ENCODE measurements around the gene ZNF394. TPM values are rescaled to one million over a fixed set of nuclear protein-coding genes. Genes with fewer than 3 reads are reported as not detected.
"Not testable (repeated sequence)": the region's sequence is repeated elsewhere in the genome, so short reads cannot be mapped to it uniquely, and the experiment has no call there.

ZNF394 gene
- total RNA-seq = 22.5 and 30.2 TPM in 2 replicates

GRCh38 chr7:99499721-99500636 lies at the start of gene ZNF394:
Gene ZNF394, minus strand, starts transcription at chr7:99500281. Its CDS starts 188 bp downstream, at chr7:99500093.
- TF ChIP-seq CTCF (IDR thresholded peaks at IDR 0.05; ENCODE audit: insufficient read depth, low read depth, low read length) = no peak
- peak within 1 kb of the TSS; percentile 90 for H3K4me3 ChIP-seq (ENCODE audit: low read depth, low read length)

GRCh38 chr7:99549545-99549944 lies 49.5 kb upstream of the ZNF394 start:
- not testable (repeated sequence) for H3K4me3 ChIP-seq (ENCODE audit: low read depth, low read length); DNase-seq (ENCODE audit: low read depth)

More at GRCh38 chr7:99499721-99500636, at the start of gene ZNF394:
- DNase-seq (ENCODE audit: low read depth) = peak; percentile 94

- DNase-seq (ENCODE audit: low read depth); H3K4me3 ChIP-seq (ENCODE audit: low read depth, low read length): not testable (repeated sequence)
These were observed 45.2 kb upstream of the ZNF394 start for GRCh38 chr7:99545308-99545707.

GRCh38 chr7:99543916-99544315 lies 43.8 kb upstream of the ZNF394 start:
- H3K4me3 ChIP-seq (ENCODE audit: low read depth, low read length) = no peak overlapping the region
- TF ChIP-seq CTCF (IDR thresholded peaks at IDR 0.05; ENCODE audit: insufficient read depth, low read depth, low read length) = no peak
- DNase-seq (ENCODE audit: low read depth) = no peak

- no peak overlapping the region for H3K4me3 ChIP-seq (ENCODE audit: low read depth, low read length)
- DNase-seq (ENCODE audit: low read depth) = no peak
- no peak for TF ChIP-seq CTCF (IDR thresholded peaks at IDR 0.05; ENCODE audit: insufficient read depth, low read depth, low read length)
These were observed 43.1 kb upstream of the ZNF394 start for GRCh38 chr7:99543081-99543671.

GRCh38 chr7:99541212-99541611 lies 41.1 kb upstream of the ZNF394 start:
- no peak overlapping the region for H3K4me3 ChIP-seq (ENCODE audit: low read depth, low read length)
- DNase-seq (ENCODE audit: low read depth) = no peak
- TF ChIP-seq CTCF (IDR thresholded peaks at IDR 0.05; ENCODE audit: insufficient read depth, low read depth, low read length) = no peak

GRCh38 chr7:99540542-99540941 lies 40.5 kb upstream of the ZNF394 start:
- no peak for DNase-seq (ENCODE audit: low read depth)
- no peak for TF ChIP-seq CTCF (IDR thresholded peaks at IDR 0.05; ENCODE audit: insufficient read depth, low read depth, low read length)
- H3K4me3 ChIP-seq (ENCODE audit: low read depth, low read length) = no peak overlapping the region
